Endothelial cell (in vitro differentiated cells): Measurements from ENCODE around the gene IL17RC. TPM values are rescaled to one million over a fixed set of nuclear protein-coding genes. Genes with fewer than 3 reads are reported as not detected.
A peak's percentile ranks its signal among the peaks of the same experiment; 100 is the strongest.

Experiments
- DNase-seq: peaks from one replicate; pipeline ENCODE4 v3.0.0; 2021; ENCODE audit warnings: low spot score
- H3K27ac Mint-ChIP-seq: one replicate; pipeline ENCODE4 v1.8.0; 2021; ENCODE audit warnings: mixed read lengths, inconsistent platforms; ENCODE audit not compliant: unreplicated experiment
- H3K27me3 Mint-ChIP-seq: one replicate; pipeline ENCODE4 v1.8.0; 2021; ENCODE audit warnings: mild to moderate bottlenecking, moderate library complexity, mixed read lengths, inconsistent platforms; ENCODE audit not compliant: unreplicated experiment
- H3K36me3 Mint-ChIP-seq: one replicate; pipeline ENCODE4 v1.8.0; 2021; ENCODE audit warnings: mild to moderate bottlenecking, low read depth, mixed read lengths, inconsistent platforms; ENCODE audit not compliant: unreplicated experiment
- H3K4me1 Mint-ChIP-seq: one replicate; pipeline ENCODE4 v1.8.0; 2021; ENCODE audit warnings: mild to moderate bottlenecking, mixed read lengths, inconsistent platforms; ENCODE audit not compliant: unreplicated experiment
- H3K4me3 Mint-ChIP-seq: one replicate; pipeline ENCODE4 v1.8.0; 2021; ENCODE audit warnings: mild to moderate bottlenecking, mixed read lengths, inconsistent platforms; ENCODE audit not compliant: unreplicated experiment
- H3K9me3 Mint-ChIP-seq: one replicate; pipeline ENCODE4 v1.8.0; 2021; ENCODE audit warnings: mixed read lengths, inconsistent platforms; ENCODE audit not compliant: unreplicated experiment
- CTCF ChIP-seq: fragments of 200-600 bp; sonication (generic); IDR thresholded peaks from one replicate; pipeline ENCODE4 v1.5.0; 2021; ENCODE audit warnings: antibody characterized with exemption; ENCODE audit not compliant: unreplicated experiment
- total RNA-seq: library from RNA; stranded (reverse); fragmentation: NEBNext Ultra II Directional; extraction: Animal tissue kit (Norgen Biotek cat#: 25700); gene quantifications from one replicate; pipeline ENCODE4 v1.2.1, GENCODE V29; 2021; ENCODE audit not compliant: unreplicated experiment

Gene IL17RC
- total RNA-seq, 1 donor from 2014 or later, result 17.5 TPM

GRCh38 chr3:9970020-9970652 is 53.2 kb downstream of the IL17RC start:
- no peaks in the 10 kb centered on the region for H3K4me1 Mint-ChIP-seq
- no peak for DNase-seq
- H3K9me3 Mint-ChIP-seq, result no peaks in the 10 kb centered on the region
- H3K36me3 Mint-ChIP-seq, result peaks cover 25% of the 10 kb centered on the region
- TF ChIP-seq CTCF, result no peak
- no peaks in the 10 kb centered on the region for H3K27me3 Mint-ChIP-seq
- H3K4me3 Mint-ChIP-seq, result peak overlapping the region; percentile 59
- H3K27ac Mint-ChIP-seq, result no peak overlapping the region

GRCh38 chr3:9976721-9977709 is 60.1 kb downstream of the IL17RC start:
- peaks cover 24% of the 10 kb centered on the region for H3K36me3 Mint-ChIP-seq
- H3K9me3 Mint-ChIP-seq, result no peaks in the 10 kb centered on the region
- H3K4me3 Mint-ChIP-seq, result no peak overlapping the region
- DNase-seq, result no peak
- TF ChIP-seq CTCF, result no peak
- no peak overlapping the region for H3K27ac Mint-ChIP-seq
- no peaks in the 10 kb centered on the region for H3K27me3 Mint-ChIP-seq
- H3K4me1 Mint-ChIP-seq, result no peaks in the 10 kb centered on the region

- peaks cover 1% of the 10 kb centered on the region for H3K27me3 Mint-ChIP-seq
- H3K4me3 Mint-ChIP-seq, result no peak overlapping the region
- H3K36me3 Mint-ChIP-seq, result peaks cover 20% of the 10 kb centered on the region
- H3K9me3 Mint-ChIP-seq, result no peaks in the 10 kb centered on the region
- H3K27ac Mint-ChIP-seq, result no peak overlapping the region
- no peaks in the 10 kb centered on the region for H3K4me1 Mint-ChIP-seq
- no peak for TF ChIP-seq CTCF
- DNase-seq, result no peak
These were observed 61.9 kb downstream of the IL17RC start for GRCh38 chr3:9978710-9979305.

GRCh38 chr3:9980251-9980650 is 63.4 kb downstream of the IL17RC start:
- H3K27ac Mint-ChIP-seq, result no peak overlapping the region
- H3K4me3 Mint-ChIP-seq, result no peak overlapping the region
- no peak for TF ChIP-seq CTCF
- H3K27me3 Mint-ChIP-seq, result peaks cover 1% of the 10 kb centered on the region
- no peak for DNase-seq
- H3K9me3 Mint-ChIP-seq, result no peaks in the 10 kb centered on the region
- no peaks in the 10 kb centered on the region for H3K4me1 Mint-ChIP-seq
- peaks cover 13% of the 10 kb centered on the region for H3K36me3 Mint-ChIP-seq

Other genes starting within 250 kb of the IL17RC start
- 0.31 TPM for gene CPNE9, start 213.3 kb upstream of the IL17RC start, total RNA-seq
- gene BRPF1, start 185.4 kb upstream of the IL17RC start, total RNA-seq, result 40.6 TPM
- 22.2 TPM for gene OGG1, start 167.1 kb upstream of the IL17RC start, total RNA-seq
- 6.0 TPM for gene CAMK1, start 147.2 kb upstream of the IL17RC start, total RNA-seq
- gene TADA3, start 124.6 kb upstream of the IL17RC start, total RNA-seq, result 35.4 TPM
- 203 TPM for gene ARPC4, start 124.0 kb upstream of the IL17RC start, total RNA-seq
- 34.4 TPM for gene TTLL3, start 106.8 kb upstream of the IL17RC start, total RNA-seq
- 43.5 TPM for gene RPUSD3, start 73.1 kb upstream of the IL17RC start, total RNA-seq
- not detected for gene CIDEC, start 36.8 kb upstream of the IL17RC start, total RNA-seq
- 26.6 TPM for gene JAGN1, start 26.5 kb upstream of the IL17RC start, total RNA-seq
- gene IL17RE, start 14.2 kb upstream of the IL17RC start, total RNA-seq, result 0.74 TPM
- gene CRELD1, start 16.7 kb downstream of the IL17RC start, total RNA-seq, result 30.7 TPM
- 1.9 TPM for gene PRRT3, start 35.3 kb downstream of the IL17RC start, total RNA-seq
- 45.4 TPM for gene EMC3, start 69.7 kb downstream of the IL17RC start, total RNA-seq
- gene FANCD2, start 109.3 kb downstream of the IL17RC start, total RNA-seq, result 14.5 TPM
- not detected for gene FANCD2OS, start 191.2 kb downstream of the IL17RC start, total RNA-seq
- 203 TPM for gene BRK1, start 198.6 kb downstream of the IL17RC start, total RNA-seq
- 66.3 TPM for gene VHL, start 224.7 kb downstream of the IL17RC start, total RNA-seq
- 1.1 TPM for gene IRAK2, start 247.8 kb downstream of the IL17RC start, total RNA-seq